GM20431 (cell line): ENCODE data around the gene CSNK2B.
"Not testable (repeated sequence)": the region's sequence is repeated elsewhere in the genome, so short reads cannot be mapped to it uniquely, and the experiment has no call there.

Experiments used
- in situ Hi-C: fragments of 300-500 bp; cut with MseI, MboI; formaldehyde crosslinking; loops from one replicate; pipeline ENCODE4 v1.15.0; 2020; ENCODE audit warnings: low sequenced_read_pairs; ENCODE audit not compliant: unreplicated experiment

The CSNK2B gene

GRCh38 chr6:31687860-31688693, 22.2 kb downstream of the CSNK2B start:
- in situ Hi-C loops, result no loop called here

- in situ Hi-C loops, result no loop called here
Measured at GRCh38 chr6:31689249-31690110, 23.6 kb downstream of the CSNK2B start.

GRCh38 chr6:31690231-31691077, 24.6 kb downstream of the CSNK2B start:
- in situ Hi-C loops, result no loop called here

- in situ Hi-C loops, result no loop called here
Measured at GRCh38 chr6:31691078-31691463, 25.2 kb downstream of the CSNK2B start.

- in situ Hi-C loops, result no loop called here
Measured at GRCh38 chr6:31691564-31692108, 25.8 kb downstream of the CSNK2B start.

- in situ Hi-C loops, result no loop called here
Measured at GRCh38 chr6:31692353-31692752, 26.5 kb downstream of the CSNK2B start.

GRCh38 chr6:31692886-31693285, 27.0 kb downstream of the CSNK2B start:
- in situ Hi-C loops, result no loop called here

- in situ Hi-C loops, result no loop called here
Measured at GRCh38 chr6:31693535-31693934, 27.7 kb downstream of the CSNK2B start.

- in situ Hi-C loops, result no loop called here
Measured at GRCh38 chr6:31697555-31697954, 31.7 kb downstream of the CSNK2B start.

GRCh38 chr6:31700740-31701401, 35.0 kb downstream of the CSNK2B start:
- in situ Hi-C loops, result no loop called here

GRCh38 chr6:31701666-31702404, 36.0 kb downstream of the CSNK2B start:
- in situ Hi-C loops, result no loop called here

GRCh38 chr6:31702405-31702818, 36.5 kb downstream of the CSNK2B start:
- in situ Hi-C loops, result no loop called here

- in situ Hi-C loops, result no loop called here
Measured at GRCh38 chr6:31702819-31703716, 37.2 kb downstream of the CSNK2B start, which contains the start of gene ABHD16A. ABHD16A (minus strand) TSS chr6:31703324; CDS start chr6:31703281, 43 bp downstream.

GRCh38 chr6:31705931-31706330, 40.1 kb downstream of the CSNK2B start:
- in situ Hi-C loops, result no loop called here

GRCh38 chr6:31706599-31706998, 40.7 kb downstream of the CSNK2B start, which contains the start of gene LY6G6F:
LY6G6F (plus strand) TSS chr6:31706866; CDS start chr6:31706907, 41 bp downstream.
- in situ Hi-C loops, result no loop called here

GRCh38 chr6:31707701-31708100, 41.8 kb downstream of the CSNK2B start:
- in situ Hi-C loops, result no loop called here

GRCh38 chr6:31708224-31708623, 42.3 kb downstream of the CSNK2B start:
- in situ Hi-C loops, result no loop called here

GRCh38 chr6:31709157-31709556, 43.3 kb downstream of the CSNK2B start:
- in situ Hi-C loops, result not testable (repeated sequence)
